ENCODE data around the gene DMC1. TPM values are rescaled to one million over a fixed set of nuclear protein-coding genes. Genes with fewer than 3 reads are reported as not detected.

Gene DMC1
- total RNA-seq, 2 donors from 2014 or later, result 4.2 to 6.8 TPM

DNA sequence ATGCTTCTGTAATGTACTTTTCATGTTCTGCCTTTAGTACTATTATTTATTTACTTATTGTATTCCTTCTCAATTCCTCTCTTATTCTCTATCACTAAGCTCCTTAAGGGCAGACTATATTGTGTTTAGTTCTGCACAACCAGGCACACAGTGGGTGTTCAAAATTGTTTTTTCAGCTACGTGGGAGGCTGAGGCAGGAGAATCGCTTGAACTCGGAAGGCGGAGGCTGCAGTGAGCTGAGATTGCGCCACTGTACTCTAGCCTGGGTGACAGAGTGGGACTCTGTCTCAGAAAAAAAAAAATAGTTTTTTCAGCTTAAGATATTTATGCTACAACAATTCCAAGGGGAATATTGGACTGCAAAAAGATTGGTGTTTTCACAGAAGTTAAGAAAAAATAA lies 46.5 kb downstream of the DMC1 start:
- H3K4me1 ChIP-seq (ENCODE audit: control insufficient read depth, insufficient read depth, low read length), result no peaks in the 10 kb centered on the region
- no peak overlapping the region for H3K9ac ChIP-seq (ENCODE audit: extremely low read depth, low read length, poor library complexity, severe bottlenecking)
- no peaks in the 10 kb centered on the region for H3K27me3 ChIP-seq (ENCODE audit: control insufficient read depth, insufficient read depth, low read length, poor library complexity, severe bottlenecking)
- H3K4me3 ChIP-seq (ENCODE audit: low read length), result no peak overlapping the region
- Mint-ChIP-seq H3K27me3 (ENCODE audit: insufficient read depth) (no peaks in the 10 kb centered on the region), H3K27ac (no peak overlapping the region), H3K4me1 (no peaks in the 10 kb centered on the region), H3K36me3 (ENCODE audit: low read depth) (no peaks in the 10 kb centered on the region), H3K9me3 (no peaks in the 10 kb centered on the region), H3K4me3 (no peak overlapping the region)
- no peak for DNase-seq
- H3K9me3 ChIP-seq (ENCODE audit: control insufficient read depth, low read length), result no peaks in the 10 kb centered on the region
- 88 to 94% methylated on average over 5 of the region's 5 CpGs for WGBS, 2 experiments (ENCODE audit: insufficient coverage in 1 of 2, insufficient read length in 1 of 2)
- TF ChIP-seq, protein P1, sequence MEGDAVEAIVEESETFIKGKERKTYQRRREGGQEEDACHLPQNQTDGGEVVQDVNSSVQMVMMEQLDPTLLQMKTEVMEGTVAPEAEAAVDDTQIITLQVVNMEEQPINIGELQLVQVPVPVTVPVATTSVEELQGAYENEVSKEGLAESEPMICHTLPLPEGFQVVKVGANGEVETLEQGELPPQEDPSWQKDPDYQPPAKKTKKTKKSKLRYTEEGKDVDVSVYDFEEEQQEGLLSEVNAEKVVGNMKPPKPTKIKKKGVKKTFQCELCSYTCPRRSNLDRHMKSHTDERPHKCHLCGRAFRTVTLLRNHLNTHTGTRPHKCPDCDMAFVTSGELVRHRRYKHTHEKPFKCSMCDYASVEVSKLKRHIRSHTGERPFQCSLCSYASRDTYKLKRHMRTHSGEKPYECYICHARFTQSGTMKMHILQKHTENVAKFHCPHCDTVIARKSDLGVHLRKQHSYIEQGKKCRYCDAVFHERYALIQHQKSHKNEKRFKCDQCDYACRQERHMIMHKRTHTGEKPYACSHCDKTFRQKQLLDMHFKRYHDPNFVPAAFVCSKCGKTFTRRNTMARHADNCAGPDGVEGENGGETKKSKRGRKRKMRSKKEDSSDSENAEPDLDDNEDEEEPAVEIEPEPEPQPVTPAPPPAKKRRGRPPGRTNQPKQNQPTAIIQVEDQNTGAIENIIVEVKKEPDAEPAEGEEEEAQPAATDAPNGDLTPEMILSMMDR (conservative IDR thresholded peaks at IDR 0.05), result no peak
- H3K27ac ChIP-seq (ENCODE audit: low read depth, low read length), result no peak overlapping the region
- H3K36me3 ChIP-seq (ENCODE audit: control insufficient read depth, insufficient read depth, low read length), result no peaks in the 10 kb centered on the region

DNA sequence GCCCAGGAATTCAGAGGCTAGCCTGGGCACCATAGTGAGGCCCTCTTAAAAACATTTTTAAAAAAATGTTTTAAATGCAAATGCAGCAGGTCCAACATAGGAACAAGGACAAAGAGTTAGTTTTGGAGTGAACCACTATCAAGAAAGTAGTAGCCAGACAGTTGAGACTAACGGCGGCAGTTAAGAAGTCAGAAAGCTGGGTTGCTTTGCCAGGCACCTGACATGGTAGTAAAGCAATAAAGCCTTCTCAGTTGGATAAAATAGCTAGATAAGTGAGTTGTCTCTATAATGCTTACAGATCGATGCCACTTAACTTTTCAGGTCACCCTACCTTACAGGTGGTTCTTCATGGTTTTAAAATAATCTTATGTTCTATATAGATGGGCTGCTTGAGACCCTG lies 47.0 kb downstream of the DMC1 start:
- H3K9me3 Mint-ChIP-seq, result no peaks in the 10 kb centered on the region
- H3K27me3 Mint-ChIP-seq (ENCODE audit: insufficient read depth), result no peaks in the 10 kb centered on the region
- Histone ChIP-seq H3K36me3 (ENCODE audit: control insufficient read depth, insufficient read depth, low read length) (no peaks in the 10 kb centered on the region), H3K9me3 (ENCODE audit: control insufficient read depth, low read length) (no peaks in the 10 kb centered on the region), H3K4me1 (ENCODE audit: control insufficient read depth, insufficient read depth, low read length) (no peaks in the 10 kb centered on the region), H3K4me3 (ENCODE audit: low read length) (no peak overlapping the region), H3K9ac (ENCODE audit: extremely low read depth, low read length, poor library complexity, severe bottlenecking) (no peak overlapping the region), H3K27ac (ENCODE audit: low read depth, low read length) (no peak overlapping the region), H3K27me3 (ENCODE audit: control insufficient read depth, insufficient read depth, low read length, poor library complexity, severe bottlenecking) (no peaks in the 10 kb centered on the region)
- no peak for DNase-seq
- TF ChIP-seq, protein P1 (conservative IDR thresholded peaks at IDR 0.05), result no peak
- H3K4me1 Mint-ChIP-seq, result no peaks in the 10 kb centered on the region
- no peak overlapping the region for H3K27ac Mint-ChIP-seq
- 96% methylated on average over 3 of the region's 3 CpGs for WGBS, 2 experiments (ENCODE audit: insufficient coverage in 1 of 2, insufficient read length in 1 of 2)
- no peaks in the 10 kb centered on the region for H3K36me3 Mint-ChIP-seq (ENCODE audit: low read depth)
- no peak overlapping the region for H3K4me3 Mint-ChIP-seq

DNA sequence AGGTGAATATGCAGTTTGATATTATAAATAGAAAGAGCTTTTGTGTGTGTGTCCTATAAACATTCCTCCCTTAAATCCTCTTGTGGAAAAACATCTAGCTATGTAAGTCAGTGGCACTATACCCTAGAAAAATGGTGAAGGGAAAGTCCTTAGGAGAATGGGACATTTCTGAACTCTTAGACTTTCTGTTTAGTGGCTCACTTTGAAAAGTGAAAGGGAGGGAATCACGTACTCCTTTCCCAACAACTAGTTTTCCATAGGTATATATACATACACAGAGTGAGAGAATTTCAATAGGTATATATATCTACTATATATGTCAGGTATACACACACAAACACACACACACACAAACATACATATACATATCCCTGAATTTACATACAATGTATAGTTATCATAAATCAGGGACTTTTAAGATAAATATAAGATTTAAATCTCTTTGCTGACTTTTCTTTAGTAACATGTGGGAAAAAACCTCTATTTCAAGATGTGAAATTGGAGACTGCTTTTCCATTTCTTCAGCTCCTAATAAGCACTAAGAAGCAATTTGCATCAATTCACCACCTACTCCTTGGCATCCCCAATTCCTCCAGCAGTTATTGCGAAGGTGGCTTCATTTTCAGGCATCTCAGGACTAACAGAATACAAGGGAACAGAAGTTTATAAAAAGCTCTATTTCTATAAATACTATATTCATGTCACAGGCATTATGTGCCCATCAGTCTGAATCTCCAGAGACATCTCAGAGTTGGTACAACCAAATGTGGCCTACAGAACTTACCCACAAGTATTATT lies 50.3 kb downstream of the DMC1 start:
- no peaks in the 10 kb centered on the region for H3K4me1 ChIP-seq (ENCODE audit: control insufficient read depth, insufficient read depth, low read length)
- Mint-ChIP-seq H3K36me3 (ENCODE audit: low read depth) (no peaks in the 10 kb centered on the region), H3K27me3 (ENCODE audit: insufficient read depth) (no peaks in the 10 kb centered on the region), H3K27ac (no peak overlapping the region), H3K4me1 (peaks cover 3% of the 10 kb centered on the region), H3K4me3 (no peak overlapping the region), H3K9me3 (no peaks in the 10 kb centered on the region)
- H3K27me3 ChIP-seq (ENCODE audit: control insufficient read depth, insufficient read depth, low read length, poor library complexity, severe bottlenecking), result no peaks in the 10 kb centered on the region
- 93 to 100% methylated on average over 1 of the region's 2 CpGs for WGBS, 2 experiments (ENCODE audit: insufficient coverage in 1 of 2, insufficient read length in 1 of 2)
- no peaks in the 10 kb centered on the region for H3K9me3 ChIP-seq (ENCODE audit: control insufficient read depth, low read length)
- H3K4me3 ChIP-seq (ENCODE audit: low read length), result no peak overlapping the region
- no peak overlapping the region for H3K9ac ChIP-seq (ENCODE audit: extremely low read depth, low read length, poor library complexity, severe bottlenecking)
- no peaks in the 10 kb centered on the region for H3K36me3 ChIP-seq (ENCODE audit: control insufficient read depth, insufficient read depth, low read length)
- no peak for DNase-seq
- TF ChIP-seq, protein P1 (conservative IDR thresholded peaks at IDR 0.05), result no peak
- no peak overlapping the region for H3K27ac ChIP-seq (ENCODE audit: low read depth, low read length)
